GM19239 (cell line): Measurements from ENCODE around the gene SYT1.

Experiments
- DNase-seq: peaks from one replicate; pipeline ENCODE4 v3.0.0; 2011; ENCODE audit warnings: low spot score; ENCODE audit not compliant: insufficient read length
- FAIRE-seq: peaks from 2 replicates; lab custom pipeline; 2011; peaks lifted over from hg19 to GRCh38; lab: Jason Lieb, UNC

Gene SYT1

DNA sequence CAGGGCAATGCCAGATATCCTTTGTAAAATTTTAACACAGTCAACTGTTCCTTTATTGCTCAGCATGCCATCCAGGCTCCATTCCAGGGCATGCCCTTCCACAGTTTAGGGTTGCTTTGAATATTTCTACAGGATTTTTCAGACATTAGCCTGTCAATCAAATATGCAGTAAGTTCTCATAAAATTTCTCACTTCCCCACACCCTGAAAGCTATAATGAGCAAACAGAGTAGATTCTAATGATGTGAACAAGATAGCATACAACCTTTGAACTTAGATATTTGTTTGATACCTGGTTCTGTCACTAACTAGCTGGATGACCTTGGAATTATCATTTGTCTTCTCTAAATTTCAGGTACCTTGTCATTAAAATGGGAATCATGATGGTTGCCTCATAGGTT, 251.2 kb downstream of the SYT1 start:
- no peak for DNase-seq
- FAIRE-seq: peak; percentile 47

DNA sequence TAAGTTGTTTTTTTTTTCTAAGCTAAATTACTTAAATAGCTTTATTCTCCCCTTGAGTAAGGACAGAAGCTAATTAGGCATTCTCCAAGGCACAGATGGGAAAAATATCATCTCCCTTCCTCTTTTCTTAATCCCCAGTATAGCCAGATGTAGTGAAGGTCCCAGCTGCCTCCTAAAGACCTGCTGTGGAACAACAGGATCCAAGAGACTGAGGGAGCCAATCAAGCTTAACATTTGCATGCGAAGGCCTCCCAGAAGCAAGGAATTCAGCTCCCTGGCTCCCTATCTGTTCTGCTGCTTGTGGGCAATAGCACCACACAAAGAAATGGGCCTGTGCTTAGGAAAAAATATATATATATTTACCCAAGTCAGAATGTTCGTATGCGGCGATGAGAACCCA, 255.2 kb downstream of the SYT1 start:
- FAIRE-seq: no peak

DNA sequence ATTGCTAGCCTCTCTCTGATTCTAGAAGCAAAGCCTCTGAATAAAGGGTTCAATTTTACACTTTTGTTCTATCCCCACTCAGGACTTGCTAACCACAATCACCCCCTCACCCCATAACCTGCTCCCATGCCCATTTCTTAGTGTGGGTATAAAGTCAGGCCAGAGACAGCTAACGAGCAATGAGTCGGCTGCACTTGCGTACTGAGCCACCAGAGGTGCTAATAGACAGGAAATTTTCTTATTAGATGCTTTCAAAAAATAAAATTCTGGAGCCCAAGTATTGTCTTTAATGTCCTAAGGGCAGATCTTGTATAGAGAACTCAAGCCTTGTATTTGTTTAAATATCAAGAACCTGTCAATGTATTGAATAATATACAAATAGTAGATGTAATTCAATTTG, 256.9 kb downstream of the SYT1 start:
- FAIRE-seq (peak; percentile 26), DNase-seq (peak; percentile 12)

More for the DNA sequence above, 255.2 kb downstream of the SYT1 start:
- DNase-seq: no peak

DNA sequence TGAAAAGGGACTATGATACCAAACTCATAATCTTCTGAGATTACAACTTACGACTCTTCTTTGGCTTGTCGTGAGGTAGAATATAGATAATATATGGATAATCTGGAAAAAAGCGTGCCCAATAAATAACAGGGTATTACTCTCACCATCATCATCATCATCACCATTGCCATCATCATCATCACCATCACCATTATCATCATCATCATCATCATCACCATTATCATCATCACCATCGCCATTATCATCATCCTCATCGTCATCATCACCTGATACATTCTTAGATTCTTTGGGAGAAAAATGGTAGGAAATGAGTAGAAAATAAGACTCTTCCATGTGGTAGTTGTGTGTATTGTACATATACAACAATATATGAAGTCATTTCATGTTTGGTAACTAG, 259.8 kb downstream of the SYT1 start:
- FAIRE-seq (no peak), DNase-seq (no peak)

DNA sequence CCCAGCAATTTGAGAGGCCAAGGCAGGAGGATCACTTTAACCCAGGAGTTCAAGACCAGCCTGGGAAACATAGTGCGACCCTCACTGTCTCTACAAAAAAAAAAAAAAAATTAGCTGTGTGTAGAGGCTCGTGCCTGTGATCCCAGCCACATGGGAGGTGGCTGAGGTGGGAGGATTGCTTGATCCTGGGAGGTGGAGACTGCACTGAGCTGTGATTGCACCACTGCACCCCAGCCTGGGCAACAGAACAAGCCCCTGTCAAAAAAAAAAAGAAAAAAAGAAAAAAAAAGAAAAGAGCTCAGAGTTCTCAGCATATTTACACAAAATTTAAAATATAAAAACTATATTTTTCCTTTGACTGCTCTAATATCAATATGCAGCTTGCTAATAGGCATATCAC, 260.8 kb downstream of the SYT1 start:
- FAIRE-seq: no peak
- no peak for DNase-seq

DNA sequence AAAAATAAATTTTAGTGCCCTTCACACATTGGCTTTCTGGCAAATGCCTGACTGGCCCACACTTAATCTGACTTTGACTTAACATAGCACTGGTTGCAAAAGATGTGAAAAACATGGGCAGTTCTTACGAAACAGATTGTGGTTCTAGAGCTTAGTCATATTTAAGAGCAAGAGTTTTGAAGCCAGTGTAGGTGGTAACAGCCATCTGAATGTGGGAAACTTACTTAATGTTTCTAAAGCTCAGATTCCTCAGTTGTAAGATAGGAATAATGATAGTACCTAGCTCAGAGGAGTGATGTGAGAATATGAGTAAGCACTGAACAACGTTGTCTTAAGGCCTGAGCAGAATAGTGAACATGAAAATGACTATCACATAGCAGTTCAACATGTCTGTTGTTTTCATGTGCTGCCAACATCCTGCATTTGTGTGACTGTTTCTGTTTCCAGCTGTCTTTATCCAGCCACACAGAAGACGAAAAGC, 262.7 kb downstream of the SYT1 start:
- DNase-seq (no peak), FAIRE-seq (peak; percentile 51)

DNA sequence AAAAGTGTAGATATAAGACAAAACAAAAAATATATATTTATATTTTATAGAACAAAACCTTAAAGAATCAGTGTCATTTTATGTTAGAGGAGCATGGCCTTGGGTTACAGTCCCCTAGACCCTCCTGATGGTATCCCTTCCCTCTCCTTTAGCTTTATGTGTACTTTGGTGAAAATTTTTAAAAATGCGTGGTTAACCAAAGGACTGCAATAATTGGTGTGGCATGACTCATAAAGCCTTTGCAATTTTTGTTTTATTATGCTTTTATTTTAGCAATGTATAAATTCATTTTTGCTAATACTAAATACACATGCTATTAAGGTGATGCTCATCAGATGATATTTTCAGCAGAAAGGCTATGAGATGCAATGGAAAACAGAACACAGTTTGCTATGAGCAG, 264.4 kb downstream of the SYT1 start:
- no peak for DNase-seq
- no peak for FAIRE-seq

DNA sequence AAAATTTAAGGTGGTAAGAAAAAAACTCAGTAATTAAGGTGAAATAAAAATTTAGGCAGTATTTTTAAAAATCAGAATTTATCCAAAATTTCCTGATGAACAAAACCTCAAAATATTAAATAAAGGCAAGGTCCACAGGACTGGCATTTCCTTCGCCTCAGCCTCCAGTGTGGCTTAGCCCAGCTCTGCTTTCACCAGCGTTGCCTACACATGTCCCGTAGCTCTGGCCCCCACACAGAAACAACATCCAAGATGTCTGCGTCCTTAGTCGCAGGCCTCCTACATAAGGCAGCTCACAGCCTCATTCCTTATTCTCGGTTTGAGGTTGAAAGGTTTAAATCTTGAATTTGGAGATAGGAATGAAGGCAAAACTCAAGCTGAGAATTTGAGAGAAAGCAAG, 274.3 kb downstream of the SYT1 start:
- DNase-seq (no peak), FAIRE-seq (no peak)

DNA sequence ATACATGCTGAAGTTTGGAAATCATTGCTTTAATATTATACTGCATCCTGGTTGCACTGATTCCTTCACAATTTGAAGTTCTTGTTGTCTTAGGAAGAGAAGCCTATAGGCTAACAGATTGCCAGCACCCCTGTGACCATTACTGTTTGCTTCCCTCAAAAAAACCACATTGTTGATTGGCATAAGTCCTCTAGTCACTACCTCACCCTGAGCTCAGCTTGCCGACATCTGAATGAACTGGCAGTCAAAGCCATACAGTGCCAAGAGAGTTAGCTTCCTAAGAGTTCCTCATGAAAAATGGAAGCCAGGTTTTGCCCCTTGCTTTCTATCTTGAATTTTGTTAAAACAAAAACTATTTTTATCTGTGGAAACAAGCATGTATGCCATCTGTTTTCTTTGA, 276.1 kb downstream of the SYT1 start:
- FAIRE-seq: no peak

DNA sequence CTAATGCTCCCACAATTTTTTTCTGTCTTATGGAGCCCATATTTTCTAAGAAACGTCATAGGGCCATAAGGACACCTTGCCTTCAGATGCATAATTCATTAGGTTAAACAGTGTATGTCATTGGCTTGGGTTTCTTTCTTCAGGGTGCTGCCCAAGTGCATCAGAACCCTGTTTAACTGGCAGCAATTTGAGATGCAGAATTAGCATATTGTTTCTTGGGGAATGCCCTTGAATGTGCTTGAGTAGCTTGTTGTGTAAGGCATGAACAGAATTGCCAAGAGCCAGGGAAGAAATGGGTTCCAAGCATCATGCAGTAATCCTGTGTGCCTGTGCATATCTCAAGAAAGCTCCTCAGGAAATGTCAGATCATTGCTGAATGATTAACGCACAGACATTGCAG, 277.2 kb downstream of the SYT1 start:
- FAIRE-seq: no peak

More for the DNA sequence above, 276.1 kb downstream of the SYT1 start:
- no peak for DNase-seq

DNA sequence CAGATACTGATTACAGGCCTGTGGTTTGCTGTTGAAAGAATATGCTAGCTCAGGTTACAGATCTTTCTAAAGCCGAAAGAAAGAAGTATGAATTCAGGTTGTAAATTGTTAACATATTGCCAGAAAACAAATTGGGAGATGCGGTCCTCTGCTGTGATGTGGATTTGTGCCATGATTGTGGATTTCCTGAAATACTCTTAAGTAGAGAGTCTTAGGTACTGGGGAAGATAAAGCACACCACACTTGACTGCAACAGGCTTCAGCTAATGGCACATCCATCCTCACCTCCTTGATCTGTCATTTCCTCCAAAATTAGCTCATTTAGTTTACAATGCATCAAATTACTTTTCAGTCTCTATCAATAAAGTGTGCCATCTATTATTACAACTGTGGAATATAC, 279.2 kb downstream of the SYT1 start:
- no peak for DNase-seq
- FAIRE-seq: no peak

More for the DNA sequence above, 277.2 kb downstream of the SYT1 start:
- DNase-seq: no peak

DNA sequence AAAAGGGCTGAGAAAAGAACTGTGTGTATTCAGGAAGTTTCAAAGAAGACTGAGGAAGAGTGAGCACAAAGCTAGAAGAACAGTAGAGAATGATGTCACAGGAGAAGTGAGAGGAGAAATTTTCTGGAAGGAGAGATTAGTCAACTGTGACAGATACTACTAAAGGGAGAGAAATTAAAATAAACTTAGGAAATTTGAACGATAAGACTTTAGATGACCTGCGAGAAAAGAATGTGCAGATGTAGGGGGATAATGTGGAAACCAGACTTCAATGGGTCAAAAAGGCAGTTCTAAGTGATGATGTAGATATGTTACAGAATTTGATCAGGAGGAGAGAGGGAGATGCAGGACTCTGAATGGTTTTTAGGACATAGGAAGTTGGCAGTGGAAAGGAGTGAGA, 287.4 kb downstream of the SYT1 start:
- FAIRE-seq: no peak
- no peak for DNase-seq

DNA sequence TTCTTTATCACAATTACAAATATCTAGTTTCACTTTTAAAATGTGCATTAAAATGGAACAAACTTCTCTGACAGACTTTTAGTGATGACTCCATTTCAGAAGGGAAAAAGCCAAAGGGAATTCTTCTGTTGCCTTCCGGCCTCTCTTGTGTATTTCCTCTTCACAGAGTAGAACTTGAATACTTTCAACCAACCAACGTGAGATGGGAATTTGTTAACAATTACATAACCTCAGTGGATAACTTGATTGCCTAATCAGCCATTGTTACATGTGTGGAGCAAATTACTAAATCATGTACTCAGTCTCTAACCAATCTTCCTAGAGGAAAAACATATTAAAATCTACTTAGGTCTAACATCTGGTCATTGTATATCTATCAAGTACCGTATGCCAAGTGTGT, 291.1 kb downstream of the SYT1 start:
- no peak for FAIRE-seq

DNA sequence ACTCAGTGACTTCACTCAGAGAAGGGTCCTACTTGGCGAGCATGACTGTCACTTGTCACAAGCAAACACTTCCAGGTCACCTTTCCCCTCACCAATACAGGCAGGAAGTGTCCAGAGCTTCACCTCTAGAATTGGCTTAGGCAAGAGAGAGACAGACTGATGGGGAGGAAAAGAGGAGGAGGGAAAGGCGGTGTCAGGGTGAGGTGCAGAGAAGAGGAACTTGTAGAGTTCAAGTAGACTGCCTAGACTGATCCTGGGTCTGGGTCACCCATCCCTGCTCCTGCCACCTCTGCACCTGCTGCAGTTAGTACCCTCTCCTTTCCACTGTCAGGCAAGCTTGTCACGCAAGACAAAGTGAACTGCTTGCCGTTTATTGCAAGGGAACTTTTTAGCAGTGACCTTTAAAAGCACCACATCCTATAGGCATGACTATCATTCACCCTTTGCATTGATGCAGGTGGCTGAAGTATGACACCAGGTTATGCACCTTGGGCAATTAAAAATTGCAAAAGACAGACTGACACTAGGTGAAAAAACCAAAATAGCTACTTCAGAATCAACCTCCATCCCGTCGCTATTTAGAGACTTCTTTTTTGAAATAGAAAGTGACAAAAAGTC, 292.4 kb downstream of the SYT1 start:
- no peak for FAIRE-seq
- no peak for DNase-seq

More for the DNA sequence above, 291.1 kb downstream of the SYT1 start:
- DNase-seq: no peak

DNA sequence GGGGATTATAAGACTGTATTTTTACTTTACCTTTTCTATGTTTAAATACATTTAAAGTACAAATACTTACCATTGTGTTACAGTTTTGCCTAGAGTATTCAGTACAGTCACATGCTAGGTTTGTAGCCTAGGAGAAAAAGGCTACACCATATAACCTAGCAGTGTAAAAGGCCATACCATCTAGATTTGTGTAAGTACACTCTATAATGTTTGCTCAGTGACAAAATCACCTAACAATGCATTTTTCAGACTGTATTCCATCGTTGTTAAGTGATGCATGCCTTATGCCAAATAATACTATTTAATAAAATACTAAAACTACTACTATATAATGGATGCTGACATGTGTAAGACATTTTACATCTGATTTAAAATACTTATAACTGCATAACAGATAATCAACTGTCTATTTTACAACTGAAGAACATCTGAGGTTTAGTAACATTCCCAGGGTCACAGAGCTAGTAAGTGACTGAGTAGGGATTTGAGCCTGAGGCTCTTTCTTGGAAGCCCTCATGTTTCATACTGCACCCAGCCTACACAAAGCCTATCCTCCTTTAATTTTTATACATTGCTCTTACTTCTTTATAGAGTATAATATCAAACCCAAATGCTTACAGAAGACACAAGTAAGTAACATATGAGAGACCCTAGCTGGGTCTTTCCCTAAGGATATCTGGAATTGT, 296.8 kb downstream of the SYT1 start:
- FAIRE-seq (no peak), DNase-seq (no peak)

DNA sequence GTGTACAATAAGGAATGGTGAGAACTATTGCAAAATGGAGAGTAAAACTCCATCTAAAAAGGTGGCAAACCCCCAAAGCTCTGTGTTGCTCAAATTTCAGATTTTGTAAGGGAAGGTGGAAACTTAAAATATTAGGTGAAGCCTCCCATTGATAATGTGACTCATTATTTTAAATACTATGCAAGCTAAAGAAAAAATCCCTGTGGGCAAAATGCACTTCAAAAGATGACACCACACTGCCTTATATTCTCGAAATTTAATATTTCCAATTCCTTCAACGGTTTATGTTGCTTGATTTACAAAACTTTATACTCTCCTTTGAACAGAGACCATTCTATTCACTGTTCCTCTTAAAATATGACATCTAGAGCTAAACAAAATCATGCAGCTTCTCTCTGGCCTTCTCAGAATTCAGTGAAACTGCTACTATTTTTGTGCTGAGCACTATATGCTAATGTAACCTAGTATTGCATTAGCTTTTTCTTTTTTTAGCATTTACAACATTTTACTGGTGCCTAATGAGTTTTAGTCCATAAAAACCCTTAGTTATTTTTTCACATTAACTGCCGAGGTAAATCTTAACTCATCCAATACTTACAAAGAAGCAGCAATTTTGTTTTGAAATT, 297.7 kb downstream of the SYT1 start:
- DNase-seq (no peak), FAIRE-seq (no peak)

DNA sequence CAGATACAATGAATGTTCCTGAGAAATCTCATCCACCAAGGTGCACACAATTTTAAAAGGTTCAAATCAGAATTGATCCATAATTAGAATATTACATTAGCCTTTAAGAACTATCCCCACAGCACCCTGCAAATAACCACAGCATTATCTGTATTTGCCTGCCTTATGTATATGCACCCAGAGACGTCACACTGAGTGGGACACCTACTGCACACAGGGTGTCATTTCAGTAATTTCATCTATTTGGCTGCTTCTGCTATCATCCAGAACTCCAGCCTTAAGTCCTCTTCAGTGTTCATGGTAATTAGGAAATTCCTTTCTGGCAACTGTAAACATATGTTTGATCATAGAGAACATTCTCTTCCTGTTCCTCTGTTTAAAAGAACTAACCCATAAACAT, 298.4 kb downstream of the SYT1 start:
- FAIRE-seq (no peak), DNase-seq (no peak)

DNA sequence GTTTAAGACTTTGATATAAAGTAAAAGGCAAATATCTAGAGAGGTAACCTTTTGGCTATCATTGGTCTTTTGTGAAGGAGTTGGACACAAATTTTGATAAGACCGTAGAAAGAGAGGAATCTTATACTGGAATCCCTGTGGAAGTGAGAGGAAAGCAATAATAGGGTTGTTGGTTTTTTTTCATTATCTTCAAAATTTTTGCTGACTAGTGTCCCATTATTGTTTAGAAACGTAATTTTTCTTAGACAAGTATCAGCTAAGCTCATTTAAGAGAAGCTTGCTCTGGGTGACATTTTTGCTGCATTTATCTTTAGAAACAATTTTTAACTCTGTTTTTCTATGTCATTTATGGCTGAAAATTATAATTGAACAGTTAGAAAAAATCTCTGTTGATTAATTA, 300.3 kb downstream of the SYT1 start:
- FAIRE-seq (no peak), DNase-seq (no peak)

DNA sequence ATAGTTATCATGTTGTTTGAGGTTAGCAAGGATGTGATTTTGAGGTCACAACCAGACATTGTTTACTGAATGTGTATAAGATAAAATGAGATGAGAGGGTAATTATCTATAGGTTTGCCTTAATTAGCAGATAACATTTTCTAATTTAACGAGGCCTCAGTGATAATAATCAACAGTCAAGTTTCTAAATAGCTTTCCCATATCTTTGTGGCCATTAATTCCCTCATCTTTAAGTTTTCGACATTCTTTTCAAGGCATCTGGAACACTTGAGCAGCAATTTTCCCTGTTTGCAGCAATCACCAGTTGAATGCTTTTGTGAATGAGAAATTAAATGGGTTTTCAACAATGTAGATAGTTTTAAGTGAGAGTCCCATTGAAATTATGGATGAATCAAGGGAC, 304.1 kb downstream of the SYT1 start:
- FAIRE-seq: no peak
- no peak for DNase-seq

DNA sequence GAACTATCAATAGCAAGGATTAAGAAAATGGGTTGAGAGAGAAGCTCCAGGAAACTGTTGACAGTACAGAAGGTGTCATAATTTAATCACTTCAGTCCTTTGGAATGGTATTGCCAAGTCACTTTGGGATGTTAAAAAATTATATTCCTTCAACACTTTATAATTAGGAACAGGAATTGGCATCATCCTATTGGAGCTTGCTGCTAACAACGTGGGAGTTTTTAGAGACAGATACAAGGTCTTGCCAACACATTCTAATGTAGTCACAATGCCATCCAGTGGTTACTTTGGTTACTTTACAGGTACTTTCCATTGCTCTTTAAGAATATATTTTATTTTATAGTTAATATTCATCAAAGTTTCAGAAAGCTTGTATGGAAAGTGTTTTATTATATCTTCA, 310.1 kb downstream of the SYT1 start:
- FAIRE-seq (peak; percentile 60), DNase-seq (peak; percentile 1)

DNA sequence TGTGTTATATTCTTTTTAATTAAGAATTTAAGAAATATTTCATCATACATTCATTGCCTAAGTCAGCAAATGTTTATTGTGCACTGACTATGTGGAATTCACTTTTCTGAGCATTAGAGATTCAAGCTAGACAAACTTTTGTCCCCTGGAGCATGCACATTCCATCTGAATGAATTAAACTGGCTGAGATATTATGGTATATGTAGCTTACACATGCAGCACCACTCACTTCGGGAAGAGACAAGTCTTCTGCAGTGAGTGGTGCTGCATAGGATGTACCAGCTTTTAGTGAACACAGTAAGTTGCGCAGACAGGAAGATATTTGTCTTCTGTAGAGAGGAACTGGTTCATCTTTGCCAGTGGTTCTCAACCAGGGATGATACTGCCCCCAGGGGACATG, 318.4 kb downstream of the SYT1 start:
- no peak for FAIRE-seq

DNA sequence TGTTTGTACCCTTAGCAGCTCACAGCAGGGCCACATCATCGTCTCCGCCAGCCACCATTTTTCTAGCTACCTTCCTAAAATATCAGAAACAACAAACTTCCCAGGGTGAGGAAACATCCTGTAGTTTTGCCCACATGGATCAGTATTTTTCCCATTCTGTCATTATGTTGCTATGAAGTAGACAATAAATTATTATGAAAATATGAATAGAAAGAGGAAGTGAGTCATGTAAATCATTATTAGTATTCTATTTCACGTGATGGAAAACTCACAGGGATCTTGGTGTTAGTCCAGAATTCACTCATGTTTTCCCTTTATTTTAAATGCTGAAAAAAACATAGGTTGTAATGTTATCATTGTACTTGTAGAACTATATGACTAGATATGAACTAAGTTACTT, 319.4 kb downstream of the SYT1 start:
- FAIRE-seq (no peak), DNase-seq (no peak)

More for the DNA sequence above, 318.4 kb downstream of the SYT1 start:
- no peak for DNase-seq
